ENCODE data around the gene CPSF3. TPM values are rescaled to one million over a fixed set of nuclear protein-coding genes. Genes with fewer than 3 reads are reported as not detected.
"Not testable (repeated sequence)": the region's sequence is repeated elsewhere in the genome, so short reads cannot be mapped to it uniquely, and the experiment has no call there.

Gene CPSF3
- total RNA-seq, 2 experiments from 2014 or later, result 57.9 to 64.6 TPM

- H3K27ac Mint-ChIP-seq, result no peak overlapping the region
- CTCF ChIA-PET, result no interaction called here
- H3K9me3 Mint-ChIP-seq (ENCODE audit: low read depth), result no peaks in the 10 kb centered on the region
- H3K27me3 Mint-ChIP-seq, result no peaks in the 10 kb centered on the region
- no peaks in the 10 kb centered on the region for H3K36me3 Mint-ChIP-seq
- DNase-seq, result no peak
- no peak overlapping the region for H3K4me3 Mint-ChIP-seq
- no peak for ATAC-seq
- H3K4me1 Mint-ChIP-seq, result no peaks in the 10 kb centered on the region
Observed at GRCh38 chr2:9388950-9389911, 34.2 kb upstream of the CPSF3 start.

GRCh38 chr2:9390151-9390850, 33.2 kb upstream of the CPSF3 start:
- H3K27me3 Mint-ChIP-seq, result no peaks in the 10 kb centered on the region
- no peak overlapping the region for H3K27ac Mint-ChIP-seq
- no peak for ATAC-seq
- CTCF ChIA-PET, result no interaction called here
- H3K9me3 Mint-ChIP-seq (ENCODE audit: low read depth), result no peaks in the 10 kb centered on the region
- no peak overlapping the region for H3K4me3 Mint-ChIP-seq
- DNase-seq, result no peak
- no peaks in the 10 kb centered on the region for H3K4me1 Mint-ChIP-seq
- H3K36me3 Mint-ChIP-seq, result no peaks in the 10 kb centered on the region

- DNase-seq (no peak), ATAC-seq (no peak)
- Mint-ChIP-seq H3K4me1 (no peaks in the 10 kb centered on the region), H3K27ac (no peak overlapping the region), H3K4me3 (no peak overlapping the region), H3K36me3 (no peaks in the 10 kb centered on the region), H3K9me3 (ENCODE audit: low read depth) (no peaks in the 10 kb centered on the region), H3K27me3 (no peaks in the 10 kb centered on the region)
- CTCF ChIA-PET, result no interaction called here
Observed at GRCh38 chr2:9390991-9391390, 32.5 kb upstream of the CPSF3 start.

- Mint-ChIP-seq H3K27ac (no peak overlapping the region), H3K27me3 (no peaks in the 10 kb centered on the region), H3K9me3 (ENCODE audit: low read depth) (no peaks in the 10 kb centered on the region), H3K4me3 (no peak overlapping the region), H3K36me3 (no peaks in the 10 kb centered on the region), H3K4me1 (no peaks in the 10 kb centered on the region)
- DNase-seq (no peak), ATAC-seq (no peak)
- CTCF ChIA-PET, result no interaction called here
Observed at GRCh38 chr2:9391961-9392720, 31.3 kb upstream of the CPSF3 start.

- CTCF ChIA-PET, result no interaction called here
- Mint-ChIP-seq H3K36me3 (no peaks in the 10 kb centered on the region), H3K27me3 (no peaks in the 10 kb centered on the region), H3K4me3 (no peak overlapping the region), H3K9me3 (ENCODE audit: low read depth) (no peaks in the 10 kb centered on the region), H3K27ac (no peak overlapping the region), H3K4me1 (no peaks in the 10 kb centered on the region)
- DNase-seq (no peak), ATAC-seq (no peak)
Observed at GRCh38 chr2:9392898-9393765, 30.3 kb upstream of the CPSF3 start.

GRCh38 chr2:9394816-9395215, 28.6 kb upstream of the CPSF3 start:
- no peak for ATAC-seq
- no peak overlapping the region for H3K4me3 Mint-ChIP-seq
- no peaks in the 10 kb centered on the region for H3K4me1 Mint-ChIP-seq
- no peak for DNase-seq
- no peaks in the 10 kb centered on the region for H3K9me3 Mint-ChIP-seq (ENCODE audit: low read depth)
- no peaks in the 10 kb centered on the region for H3K36me3 Mint-ChIP-seq
- CTCF ChIA-PET, result no interaction called here
- H3K27ac Mint-ChIP-seq, result no peak overlapping the region
- H3K27me3 Mint-ChIP-seq, result no peaks in the 10 kb centered on the region

GRCh38 chr2:9397201-9397600, 26.3 kb upstream of the CPSF3 start:
- no peaks in the 10 kb centered on the region for H3K27me3 Mint-ChIP-seq
- H3K4me1 Mint-ChIP-seq, result no peaks in the 10 kb centered on the region
- no peak overlapping the region for H3K27ac Mint-ChIP-seq
- CTCF ChIA-PET, result no interaction called here
- H3K9me3 Mint-ChIP-seq (ENCODE audit: low read depth), result no peaks in the 10 kb centered on the region
- no peaks in the 10 kb centered on the region for H3K36me3 Mint-ChIP-seq
- DNase-seq (no peak), ATAC-seq (no peak)
- H3K4me3 Mint-ChIP-seq, result no peak overlapping the region

GRCh38 chr2:9398251-9398650, 25.2 kb upstream of the CPSF3 start:
- H3K36me3 Mint-ChIP-seq; H3K27ac Mint-ChIP-seq; ATAC-seq; H3K4me1 Mint-ChIP-seq; DNase-seq; H3K9me3 Mint-ChIP-seq (ENCODE audit: low read depth); H3K4me3 Mint-ChIP-seq; CTCF ChIA-PET; H3K27me3 Mint-ChIP-seq: not testable (repeated sequence)

GRCh38 chr2:9398881-9399780, 24.3 kb upstream of the CPSF3 start:
- no peaks in the 10 kb centered on the region for H3K27me3 Mint-ChIP-seq
- ATAC-seq, result peak; percentile 16
- H3K9me3 Mint-ChIP-seq (ENCODE audit: low read depth), result no peaks in the 10 kb centered on the region
- DNase-seq, result no peak
- no peak overlapping the region for H3K4me3 Mint-ChIP-seq
- H3K27ac Mint-ChIP-seq, result no peak overlapping the region
- CTCF ChIA-PET, result no interaction called here
- H3K36me3 Mint-ChIP-seq, result no peaks in the 10 kb centered on the region
- no peaks in the 10 kb centered on the region for H3K4me1 Mint-ChIP-seq

GRCh38 chr2:9400268-9401058, 23.0 kb upstream of the CPSF3 start:
- Mint-ChIP-seq H3K27me3 (no peaks in the 10 kb centered on the region), H3K27ac (no peak overlapping the region), H3K9me3 (ENCODE audit: low read depth) (no peaks in the 10 kb centered on the region), H3K4me1 (no peaks in the 10 kb centered on the region), H3K4me3 (no peak overlapping the region), H3K36me3 (no peaks in the 10 kb centered on the region)
- CTCF ChIA-PET, result no interaction called here
- no peak for DNase-seq
- no peak for ATAC-seq

- CTCF ChIA-PET, result no interaction called here
- Mint-ChIP-seq H3K4me1 (no peaks in the 10 kb centered on the region), H3K27ac (no peak overlapping the region), H3K27me3 (no peaks in the 10 kb centered on the region), H3K36me3 (no peaks in the 10 kb centered on the region), H3K9me3 (ENCODE audit: low read depth) (no peaks in the 10 kb centered on the region), H3K4me3 (no peak overlapping the region)
- DNase-seq (no peak), ATAC-seq (no peak)
Observed at GRCh38 chr2:9401059-9401547, 22.4 kb upstream of the CPSF3 start.
